SK-N-SH treated with all-trans-retinoic acid at 6 μM for 48 hours (cell line): ENCODE measurements around the gene PTPRD.

Experiments
- ATAC-seq: fragments of 200-7000 bp; cut with Tn5 transposase; 3 replicates; pipeline ENCODE4 v1.9.1; 2020; ENCODE audit warnings: mild to moderate bottlenecking, moderate library complexity
- ARNTL ChIP-seq: fragments of 450-650 bp; formaldehyde crosslinking; IDR thresholded peaks from 2 replicates; pipeline ENCODE4 v1.5.0; 2020; ENCODE audit warnings: low read depth, mild to moderate bottlenecking, moderate library complexity, borderline replicate concordance
- BACH2 ChIP-seq: fragments of 250-450 bp; sonication (Bioruptor Pico); IDR thresholded peaks from 2 replicates; pipeline ENCODE4 v1.9.0; 2021; ENCODE audit warnings: mild to moderate bottlenecking, borderline replicate concordance
- CREB5 ChIP-seq: fragments of 250-450 bp; sonication (Bioruptor Pico); IDR thresholded peaks from 2 replicates; pipeline ENCODE4 v1.5.1; 2020; ENCODE audit warnings: low read depth, mild to moderate bottlenecking, moderate library complexity
- CSDC2 ChIP-seq: fragments of 250-450 bp; sonication (Bioruptor Pico); IDR thresholded peaks from 2 replicates; pipeline ENCODE4 v1.5.0; 2020; ENCODE audit warnings: mild to moderate bottlenecking, moderate library complexity
- CSRNP3 ChIP-seq: fragments of 250-450 bp; sonication (Bioruptor Pico); IDR thresholded peaks from 2 replicates; pipeline ENCODE4 v1.5.1; 2021; ENCODE audit warnings: mild to moderate bottlenecking, moderate library complexity
- ESRRG ChIP-seq: fragments of 250-450 bp; sonication (Bioruptor Pico); IDR thresholded peaks from 2 replicates; pipeline ENCODE4 v1.6.1; 2021; ENCODE audit warnings: mild to moderate bottlenecking
- GLIS3 ChIP-seq: fragments of 250-450 bp; sonication (Bioruptor Pico); IDR thresholded peaks from 2 replicates; pipeline ENCODE4 v1.5.0; 2020; ENCODE audit warnings: mild to moderate bottlenecking, moderate library complexity
- ISL1 ChIP-seq: fragments of 250-450 bp; sonication (Bioruptor Pico); IDR thresholded peaks from 2 replicates; pipeline ENCODE4 v2.1.2; 2022; ENCODE audit warnings: mild to moderate bottlenecking, moderate library complexity
- OSR1 ChIP-seq: fragments of 250-450 bp; sonication (Bioruptor Pico); IDR thresholded peaks from 2 replicates; pipeline ENCODE4 v1.8.0; 2022; ENCODE audit warnings: moderate library complexity, mild to moderate bottlenecking, inconsistent platforms
- PPARA ChIP-seq: fragments of 250-450 bp; sonication (Bioruptor Pico); IDR thresholded peaks from 2 replicates; pipeline ENCODE4 v1.5.0; 2020; ENCODE audit warnings: mild to moderate bottlenecking, borderline replicate concordance
- RARB ChIP-seq: fragments of 250-450 bp; sonication (Bioruptor Pico); IDR thresholded peaks from 2 replicates; pipeline ENCODE4 v1.8.0; 2021; ENCODE audit warnings: mild to moderate bottlenecking, moderate library complexity
- SNAI2 ChIP-seq: fragments of 250-450 bp; sonication (Bioruptor Pico); IDR thresholded peaks from 2 replicates; pipeline ENCODE4 v1.5.0; 2020; ENCODE audit warnings: mild to moderate bottlenecking, moderate library complexity
- TOX ChIP-seq: fragments of 250-450 bp; sonication (Bioruptor Pico); IDR thresholded peaks from 2 replicates; pipeline ENCODE4 v1.8.0; 2021; ENCODE audit warnings: mild to moderate bottlenecking, moderate library complexity, borderline replicate concordance
- TSHZ2 ChIP-seq: fragments of 250-450 bp; sonication (Bioruptor Pico); IDR thresholded peaks from 2 replicates; pipeline ENCODE4 v1.5.0; 2020; ENCODE audit warnings: mild to moderate bottlenecking, moderate library complexity
- ZC3H10 ChIP-seq: fragments of 250-450 bp; sonication (Bioruptor Pico); IDR thresholded peaks from 2 replicates; pipeline ENCODE4 v1.5.1; 2021; ENCODE audit warnings: mild to moderate bottlenecking, moderate library complexity
- ZFP3 ChIP-seq: fragments of 250-450 bp; sonication (Bioruptor Pico); IDR thresholded peaks from 2 replicates; pipeline ENCODE4 v1.5.0; 2020; ENCODE audit warnings: mild to moderate bottlenecking, moderate library complexity
- ZNF565 ChIP-seq: fragments of 450-650 bp; formaldehyde crosslinking; conservative IDR thresholded peaks from 2 replicates; pipeline ENCODE4 v1.5.0; 2020; ENCODE audit warnings: low read depth, mild to moderate bottlenecking, moderate library complexity
- ZNF70 ChIP-seq: fragments of 450-650 bp; formaldehyde crosslinking; IDR thresholded peaks from 2 replicates; pipeline ENCODE4 v1.5.0; 2020; ENCODE audit warnings: mild to moderate bottlenecking, moderate library complexity
- ZNF8 ChIP-seq: fragments of 450-650 bp; formaldehyde crosslinking; IDR thresholded peaks from 2 replicates; pipeline ENCODE4 v1.5.0; 2020; ENCODE audit warnings: mild to moderate bottlenecking, moderate library complexity

PTPRD gene

GRCh38 chr9:9753266-9753665, 859.5 kb downstream of the PTPRD start:
- TF ChIP-seq ZC3H10 (CRISPR knock-in tag) (no peak), PPARA (CRISPR knock-in tag) (no peak)
- no peak for ATAC-seq

GRCh38 chr9:9752722-9753121, 860.1 kb downstream of the PTPRD start:
- TF ChIP-seq TSHZ2 (CRISPR knock-in tag) (no peak), ZNF70 (no peak), ISL1 (CRISPR knock-in tag) (no peak), CREB5 (CRISPR knock-in tag) (no peak), ZFP3 (CRISPR knock-in tag) (no peak), BACH2 (CRISPR knock-in tag) (no peak), TOX (CRISPR knock-in tag) (no peak)
- TF ChIP-seq, all 23 proteins: peak for 0
- ATAC-seq: no peak

GRCh38 chr9:9751996-9752395, 860.8 kb downstream of the PTPRD start:
- ATAC-seq: no peak
- TF ChIP-seq ZFP3 (CRISPR knock-in tag) (no peak), RARB (CRISPR knock-in tag) (no peak), ZNF8 (no peak), OSR1 (CRISPR knock-in tag) (no peak), BACH2 (CRISPR knock-in tag) (no peak), CREB5 (CRISPR knock-in tag) (no peak), TSHZ2 (CRISPR knock-in tag) (no peak), ISL1 (CRISPR knock-in tag) (no peak), ZC3H10 (CRISPR knock-in tag) (no peak), GLIS3 (CRISPR knock-in tag) (no peak), ARNTL (CRISPR knock-in tag) (no peak), TOX (CRISPR knock-in tag) (no peak), SNAI2 (CRISPR knock-in tag) (no peak)

- no peak for ATAC-seq
- TF ChIP-seq ZNF8 (no peak), CSDC2 (CRISPR knock-in tag) (no peak), TOX (CRISPR knock-in tag) (no peak), CREB5 (CRISPR knock-in tag) (no peak), ISL1 (CRISPR knock-in tag) (no peak), CSRNP3 (CRISPR knock-in tag) (no peak), GLIS3 (CRISPR knock-in tag) (no peak), ESRRG (CRISPR knock-in tag) (no peak), ZFP3 (CRISPR knock-in tag) (no peak), SNAI2 (CRISPR knock-in tag) (no peak), ZNF565 (no peak), TSHZ2 (CRISPR knock-in tag) (no peak), ZC3H10 (CRISPR knock-in tag) (no peak), ARNTL (CRISPR knock-in tag) (no peak), OSR1 (CRISPR knock-in tag) (no peak)
Measured at GRCh38 chr9:9750719-9751118, 862.1 kb downstream of the PTPRD start.
